Hepatocyte (in vitro differentiated cells): ENCODE measurements around the gene FAM20B. TPM values are rescaled to one million over a fixed set of nuclear protein-coding genes. Genes with fewer than 3 reads are reported as not detected.

Experiments
- DNase-seq: peaks from one replicate; pipeline ENCODE4 v3.0.0-alpha.2; 2016; ENCODE audit warnings: low spot score
- H2AFZ ChIP-seq: fragments of 200-600 bp; sonication (generic); 2 replicates; pipeline ENCODE4 v1.6.0; 2016; ENCODE audit warnings: antibody characterized with exemption, mild to moderate bottlenecking
- H3K27ac ChIP-seq: fragments of 200-600 bp; sonication (generic); 2 replicates; pipeline ENCODE4 v1.5.1; 2016; ENCODE audit warnings: mild to moderate bottlenecking
- H3K27me3 ChIP-seq: fragments of 200-600 bp; sonication (generic); 2 replicates; pipeline ENCODE4 v1.6.1; 2016
- H3K36me3 ChIP-seq: fragments of 200-600 bp; sonication (generic); replicated peaks from 2 replicates; pipeline ENCODE4 v1.5.1; 2016; ENCODE audit warnings: low read depth; ENCODE audit not compliant: insufficient read depth
- H3K4me1 ChIP-seq: fragments of 200-600 bp; sonication (generic); 2 replicates; pipeline ENCODE4 v1.5.1; 2016; ENCODE audit warnings: mild to moderate bottlenecking, moderate library complexity; ENCODE audit not compliant: insufficient read depth
- H3K4me2 ChIP-seq: fragments of 200-600 bp; sonication (generic); 2 replicates; pipeline ENCODE4 v1.6.0; 2016
- H3K4me3 ChIP-seq: fragments of 200-600 bp; sonication (generic); 2 replicates; pipeline ENCODE4 v1.5.1; 2016; ENCODE audit warnings: mild to moderate bottlenecking
- H3K79me2 ChIP-seq: fragments of 200-600 bp; sonication (generic); 2 replicates; pipeline ENCODE4 v1.6.0; 2017; ENCODE audit warnings: mild to moderate bottlenecking
- H3K9me2 ChIP-seq: fragments of 200-600 bp; sonication (generic); replicated peaks from 2 replicates; pipeline ENCODE4 v1.6.0; 2017; ENCODE audit warnings: mild to moderate bottlenecking; ENCODE audit not compliant: insufficient read depth
- H3K9me3 ChIP-seq: fragments of 200-600 bp; sonication (generic); 2 replicates; pipeline ENCODE4 v1.5.1; 2016; ENCODE audit warnings: low read depth, mild to moderate bottlenecking
- H4K20me1 ChIP-seq: fragments of 200-600 bp; sonication (generic); 2 replicates; pipeline ENCODE4 v1.6.0; 2016; ENCODE audit warnings: mild to moderate bottlenecking; ENCODE audit not compliant: insufficient read depth, poor library complexity, severe bottlenecking
- EZH2 ChIP-seq: fragments of 200-600 bp; sonication (generic); IDR thresholded peaks from 2 replicates; pipeline ENCODE4 v1.6.1; 2016; ENCODE audit warnings: antibody characterized with exemption, mild to moderate bottlenecking, borderline replicate concordance
- EZH2phosphoT487 ChIP-seq: fragments of 200-600 bp; sonication (generic); IDR thresholded peaks from one replicate; pipeline ENCODE4 v1.6.1; 2018; ENCODE audit warnings: antibody characterized with exemption, mild to moderate bottlenecking, low read depth, moderate library complexity; ENCODE audit not compliant: unreplicated experiment, severe bottlenecking
- WGBS: methylation state at CpG from one replicate; pipeline ENCODE4 v1.1.6; 2016; ENCODE audit warnings: low lambda C conversion rate; ENCODE audit errors: missing lambda C conversion rate; 5-methylcytosine and 5-hydroxymethylcytosine counted together
- polyA plus RNA-seq: library from polyadenylated mRNA; unstranded; fragments of >200 nt; fragmentation: Nextera tagmentation; extraction: Ambion mirVana; gene quantifications from 2 replicates; pipeline ENCODE4 v1.2.1, GENCODE V29; 2016
- total RNA-seq: library from RNA; depleted of rRNA; stranded (reverse); fragments of >200 nt; gene quantifications from 2 replicates; pipeline ENCODE4 v1.2.3, GENCODE V29; 2014
- TF ChIP-seq, protein P1 (sequence below): fragments of 200-600 bp; sonication (generic); IDR thresholded peaks from 2 replicates; pipeline ENCODE4 v1.5.1; 2016; ENCODE audit warnings: antibody characterized with exemption, mild to moderate bottlenecking; ENCODE audit not compliant: poor library complexity

The FAM20B gene
- total and polyA plus RNA-seq, 2 experiments from 2014 or later, result 9.2 to 37.6 TPM

DNA sequence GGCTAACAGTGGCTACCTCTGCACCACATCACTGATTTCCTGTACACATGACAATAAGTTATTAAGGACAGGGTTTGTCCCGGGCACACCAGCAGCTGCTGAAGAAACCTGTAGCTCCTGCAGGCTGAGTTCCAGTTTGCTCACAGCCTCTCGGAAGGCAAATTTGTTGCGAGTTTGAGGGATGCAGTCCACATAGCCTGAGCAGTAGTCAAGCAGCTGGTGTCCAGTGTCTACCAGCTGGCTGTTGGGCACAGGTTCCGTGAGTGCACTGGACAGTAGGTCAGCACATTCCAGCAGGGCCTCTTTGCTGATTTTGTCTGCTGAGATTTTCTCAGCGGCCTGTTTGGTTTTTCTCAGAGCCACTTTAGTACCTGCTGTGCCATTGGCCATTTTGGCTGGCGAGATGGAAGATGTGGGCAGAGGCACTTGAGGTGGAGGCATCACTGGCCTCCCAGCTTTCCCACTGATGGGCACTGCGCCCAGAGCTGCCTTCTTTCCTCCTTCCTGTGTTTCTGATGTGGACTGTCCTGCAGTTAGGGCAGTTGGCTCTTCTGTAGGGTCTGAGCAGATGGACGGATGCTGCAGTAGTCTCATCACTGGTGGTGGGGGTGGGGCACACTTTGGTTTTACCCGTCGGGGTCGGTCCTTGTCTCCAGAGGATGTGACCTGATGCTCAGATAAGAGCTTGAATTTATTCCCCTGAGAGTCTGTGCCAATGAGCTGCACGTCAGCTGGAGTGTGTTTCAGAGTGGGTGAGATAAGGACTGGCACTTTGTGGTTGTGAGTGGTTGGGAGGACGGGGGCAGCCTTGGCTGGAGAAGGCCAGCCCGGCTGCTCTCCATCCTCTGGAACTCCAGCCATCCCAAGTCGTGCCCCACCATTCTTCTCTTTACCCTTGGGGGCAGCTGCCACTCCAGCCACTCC is 82.3 kb downstream of the FAM20B start:
- Histone ChIP-seq H3K36me3 (no peaks in the 10 kb centered on the region), H3K27me3 (no peaks in the 10 kb centered on the region), H3K79me2 (no peaks in the 10 kb centered on the region), H2AFZ (no peak overlapping the region), H3K4me1 (no peaks in the 10 kb centered on the region), H3K4me3 (no peak overlapping the region), H3K4me2 (no peak overlapping the region), H3K9me2 (no peaks in the 10 kb centered on the region), H3K9me3 (no peaks in the 10 kb centered on the region), H3K27ac (no peak overlapping the region), H4K20me1 (no peaks in the 10 kb centered on the region)
- TF ChIP-seq EZH2, result no peak
- no peak for TF ChIP-seq EZH2phosphoT487
- TF ChIP-seq, protein P1, sequence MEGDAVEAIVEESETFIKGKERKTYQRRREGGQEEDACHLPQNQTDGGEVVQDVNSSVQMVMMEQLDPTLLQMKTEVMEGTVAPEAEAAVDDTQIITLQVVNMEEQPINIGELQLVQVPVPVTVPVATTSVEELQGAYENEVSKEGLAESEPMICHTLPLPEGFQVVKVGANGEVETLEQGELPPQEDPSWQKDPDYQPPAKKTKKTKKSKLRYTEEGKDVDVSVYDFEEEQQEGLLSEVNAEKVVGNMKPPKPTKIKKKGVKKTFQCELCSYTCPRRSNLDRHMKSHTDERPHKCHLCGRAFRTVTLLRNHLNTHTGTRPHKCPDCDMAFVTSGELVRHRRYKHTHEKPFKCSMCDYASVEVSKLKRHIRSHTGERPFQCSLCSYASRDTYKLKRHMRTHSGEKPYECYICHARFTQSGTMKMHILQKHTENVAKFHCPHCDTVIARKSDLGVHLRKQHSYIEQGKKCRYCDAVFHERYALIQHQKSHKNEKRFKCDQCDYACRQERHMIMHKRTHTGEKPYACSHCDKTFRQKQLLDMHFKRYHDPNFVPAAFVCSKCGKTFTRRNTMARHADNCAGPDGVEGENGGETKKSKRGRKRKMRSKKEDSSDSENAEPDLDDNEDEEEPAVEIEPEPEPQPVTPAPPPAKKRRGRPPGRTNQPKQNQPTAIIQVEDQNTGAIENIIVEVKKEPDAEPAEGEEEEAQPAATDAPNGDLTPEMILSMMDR, result no peak
- DNase-seq, result no peak
- WGBS, result 93% methylated on average over 15 of the region's 15 CpGs

GRCh38 chr1:179108644-179109043 is 83.0 kb downstream of the FAM20B start:
- Histone ChIP-seq H3K27ac (no peak overlapping the region), H3K9me2 (no peaks in the 10 kb centered on the region), H3K4me1 (no peaks in the 10 kb centered on the region), H3K36me3 (no peaks in the 10 kb centered on the region), H3K4me2 (no peak overlapping the region), H2AFZ (no peak overlapping the region), H3K9me3 (no peaks in the 10 kb centered on the region), H3K79me2 (no peaks in the 10 kb centered on the region), H3K27me3 (no peaks in the 10 kb centered on the region), H4K20me1 (no peaks in the 10 kb centered on the region), H3K4me3 (no peak overlapping the region)
- no peak for DNase-seq
- TF ChIP-seq EZH2phosphoT487 (no peak), EZH2 (no peak)
- TF ChIP-seq, protein P1, result no peak
- 77% methylated on average over 2 of the region's 2 CpGs for WGBS

GRCh38 chr1:179115181-179115580 is 89.5 kb downstream of the FAM20B start:
- Histone ChIP-seq H2AFZ (no peak overlapping the region), H3K9me3 (no peaks in the 10 kb centered on the region), H3K4me1 (no peaks in the 10 kb centered on the region), H3K36me3 (no peaks in the 10 kb centered on the region), H3K4me2 (no peak overlapping the region), H3K27ac (no peak overlapping the region), H4K20me1 (no peaks in the 10 kb centered on the region), H3K79me2 (no peaks in the 10 kb centered on the region), H3K9me2 (no peaks in the 10 kb centered on the region), H3K27me3 (no peaks in the 10 kb centered on the region), H3K4me3 (no peak overlapping the region)
- TF ChIP-seq, protein P1, result no peak
- TF ChIP-seq EZH2phosphoT487, result no peak
- TF ChIP-seq EZH2, result no peak
- WGBS, result 94% methylated on average over 3 of the region's 3 CpGs
- no peak for DNase-seq
